Kidney (tissue), 14 donors: Measurements from ENCODE around the gene CCDC85B. TPM values are rescaled to one million over a fixed set of nuclear protein-coding genes. Genes with fewer than 3 reads are reported as not detected.

Source experiments
- DNase-seq, 5 donors: peaks; one replicate each; pipeline ENCODE4 v3.0.0-alpha.2; 2013 to 2020
- FAIRE-seq: peaks from 2 replicates; lab custom pipeline; 2012; peaks lifted over from hg19 to GRCh38; lab: Jason Lieb, UNC
- H3K27ac ChIP-seq, 2 donors: one replicate each; pipeline ENCODE4 v1.7.0; 2013; ENCODE audit warnings: low read depth in 2 of 2, low read length in 2 of 2, inconsistent platforms in 1 of 2
- H3K27me3 ChIP-seq: one replicate; pipeline ENCODE4 v1.7.1; 2013; ENCODE audit warnings: low read length, inconsistent platforms; ENCODE audit not compliant: control insufficient read depth, insufficient read depth
- H3K36me3 ChIP-seq, 3 donors: one replicate each; pipeline versions ENCODE4 v1.7.0 to v1.7.1; 2013; ENCODE audit warnings: low read length in 3 of 3, control low read depth in 1 of 3, inconsistent platforms in 1 of 3; ENCODE audit not compliant: insufficient read depth in 3 of 3, control insufficient read depth in 2 of 3
- H3K4me1 ChIP-seq, 3 donors: one replicate each; pipeline versions ENCODE4 v1.7.0 to v1.7.1; 2013; ENCODE audit warnings: low read length in 3 of 3, inconsistent platforms in 1 of 3, low read depth in 1 of 3; ENCODE audit not compliant: control insufficient read depth in 2 of 3, insufficient read depth in 2 of 3
- H3K4me3 ChIP-seq, 3 donors: one replicate each; pipeline versions ENCODE4 v1.7.0 to v1.8.1; 2013; ENCODE audit warnings: low read length in 3 of 3, control low read depth in 1 of 3, inconsistent platforms in 1 of 3
- H3K9ac ChIP-seq, 3 donors: one replicate each; pipeline versions ENCODE4 v1.7.0 to v1.7.1; 2013; ENCODE audit warnings: low read length in 3 of 3, control low read depth in 1 of 3, inconsistent platforms in 1 of 3
- H3K9me3 ChIP-seq, 3 donors: one replicate each; pipeline versions ENCODE4 v1.7.0 to v1.7.1; 2013; ENCODE audit warnings: low read length in 3 of 3, control low read depth in 1 of 3, inconsistent platforms in 1 of 3; ENCODE audit not compliant: control insufficient read depth in 2 of 3, insufficient read depth in 1 of 3
- CTCF ChIP-seq: IDR thresholded peaks from 3 replicates; pipeline ENCODE4 v1.5.1; 2012; ENCODE audit warnings: mild to moderate bottlenecking, moderate library complexity, borderline replicate concordance; ENCODE audit not compliant: insufficient read depth; ENCODE audit errors: extremely low read depth
- intact Hi-C: fragments of 100-400 bp; cut with DNase I; formaldehyde crosslinking; loops from one replicate; pipeline ENCODE4 v1.11.1; 2022
- polyA plus RNA-seq: library from polyadenylated mRNA; stranded (reverse); fragments of 350-450 nt; fragmentation: Illumina TruSeq; extraction: RNeasy Lipid Tissue Mini Kit (QIAGEN cat#74804); gene quantifications from one replicate; pipeline ENCODE4 v1.2.3, GENCODE V29; 2014; ENCODE audit warnings: low read depth, low replicate concordance; ENCODE audit not compliant: insufficient read depth
- total RNA-seq: library from RNA; stranded (reverse); fragmentation: NEBNext Ultra II Directional; extraction: Animal tissue kit (Norgen Biotek cat#: 25700); gene quantifications from one replicate; pipeline ENCODE4 v1.2.1, GENCODE V29; 2021
- donor health status: control.
- donor health status: control.
- donor health status: control.
- donor health status: control.
- donor health status: control.
- donor health status: DM: yes; HTN: yes; CAD: no.
- donor health status: Normal renal cell carcinoma (clear cell type).

The CCDC85B gene
- total and polyA plus RNA-seq, 2 donors from 2014 or later = 26.1 to 31.8 TPM

- FAIRE-seq (no peak), DNase-seq (peak in 2 of 5 donors; percentile 52 to 76)
- H3K36me3 ChIP-seq = peaks cover 0 to 37% (median 21%) of the 10 kb centered on the region in 3 donors
- no peak overlapping the region for H3K4me3 ChIP-seq
- no peak overlapping the region for H3K9ac ChIP-seq
- peaks cover 0 to 22% (median 13%) of the 10 kb centered on the region in 3 donors for H3K4me1 ChIP-seq
- intact Hi-C loops = no loop called here
- H3K27ac ChIP-seq = no peak overlapping the region
- TF ChIP-seq CTCF = no peak
- no peaks in the 10 kb centered on the region for H3K9me3 ChIP-seq
- H3K27me3 ChIP-seq = no peaks in the 10 kb centered on the region
These were observed 28.2 kb upstream of the CCDC85B start for GRCh38 chr11:65862191-65862735.

- H3K9ac ChIP-seq = no peak overlapping the region
- H3K36me3 ChIP-seq = peaks cover 0 to 37% (median 21%) of the 10 kb centered on the region in 3 donors
- no peak overlapping the region for H3K4me3 ChIP-seq
- intact Hi-C loops = no loop called here
- peaks cover 0 to 22% (median 13%) of the 10 kb centered on the region in 3 donors for H3K4me1 ChIP-seq
- no peak for TF ChIP-seq CTCF
- no peaks in the 10 kb centered on the region for H3K9me3 ChIP-seq
- DNase-seq (peak in 2 of 5 donors; percentile 49 to 77), FAIRE-seq (no peak)
- H3K27ac ChIP-seq = no peak overlapping the region
- H3K27me3 ChIP-seq = no peaks in the 10 kb centered on the region
These were observed 27.3 kb upstream of the CCDC85B start for GRCh38 chr11:65862941-65863888.

GRCh38 chr11:65863889-65864705, 26.4 kb upstream of the CCDC85B start:
- H3K36me3 ChIP-seq = peaks cover 0 to 40% (median 21%) of the 10 kb centered on the region in 3 donors
- no peak for TF ChIP-seq CTCF
- FAIRE-seq = no peak

More at GRCh38 chr11:65863889-65864705, 26.4 kb upstream of the CCDC85B start:
- intact Hi-C loops = no loop called here
- Histone ChIP-seq H3K27ac (no peak overlapping the region), H3K27me3 (no peaks in the 10 kb centered on the region), H3K9me3 (no peaks in the 10 kb centered on the region), H3K9ac (no peak overlapping the region), H3K4me3 (no peak overlapping the region), H3K4me1 (peaks cover 0 to 15% (median 13%) of the 10 kb centered on the region in 3 donors)
- DNase-seq = peak in 2 of 5 donors; percentile 33 to 58
